GM06990 (cell line): ENCODE data around the gene CEACAM5.
A peak's percentile ranks its signal among the peaks of the same experiment; 100 is the strongest.

Source experiments
- DNase-seq: peaks from one replicate; pipeline ENCODE4 v3.0.0-alpha.2; 2011; ENCODE audit not compliant: insufficient read length; ENCODE audit errors: extremely low read depth
- H3K27me3 ChIP-seq: replicated peaks from 2 replicates; pipeline ENCODE4 v1.6.0; 2011; ENCODE audit warnings: low read length; ENCODE audit not compliant: control insufficient read depth, insufficient read depth
- H3K36me3 ChIP-seq: 2 replicates; pipeline ENCODE4 v1.5.1; 2011; ENCODE audit warnings: low read length; ENCODE audit not compliant: control insufficient read depth, insufficient read depth
- H3K4me3 ChIP-seq: replicated peaks from 2 replicates; pipeline ENCODE4 v1.5.1; 2011; ENCODE audit warnings: low read depth, mild to moderate bottlenecking, control low read depth, low read length
- TF ChIP-seq, protein P1 (sequence below): IDR thresholded peaks from 2 replicates; pipeline ENCODE4 v1.5.1; 2011; ENCODE audit warnings: low read length, control low read depth, mild to moderate bottlenecking, inconsistent platforms; ENCODE audit not compliant: insufficient read depth, poor library complexity, severe bottlenecking

The CEACAM5 gene

DNA sequence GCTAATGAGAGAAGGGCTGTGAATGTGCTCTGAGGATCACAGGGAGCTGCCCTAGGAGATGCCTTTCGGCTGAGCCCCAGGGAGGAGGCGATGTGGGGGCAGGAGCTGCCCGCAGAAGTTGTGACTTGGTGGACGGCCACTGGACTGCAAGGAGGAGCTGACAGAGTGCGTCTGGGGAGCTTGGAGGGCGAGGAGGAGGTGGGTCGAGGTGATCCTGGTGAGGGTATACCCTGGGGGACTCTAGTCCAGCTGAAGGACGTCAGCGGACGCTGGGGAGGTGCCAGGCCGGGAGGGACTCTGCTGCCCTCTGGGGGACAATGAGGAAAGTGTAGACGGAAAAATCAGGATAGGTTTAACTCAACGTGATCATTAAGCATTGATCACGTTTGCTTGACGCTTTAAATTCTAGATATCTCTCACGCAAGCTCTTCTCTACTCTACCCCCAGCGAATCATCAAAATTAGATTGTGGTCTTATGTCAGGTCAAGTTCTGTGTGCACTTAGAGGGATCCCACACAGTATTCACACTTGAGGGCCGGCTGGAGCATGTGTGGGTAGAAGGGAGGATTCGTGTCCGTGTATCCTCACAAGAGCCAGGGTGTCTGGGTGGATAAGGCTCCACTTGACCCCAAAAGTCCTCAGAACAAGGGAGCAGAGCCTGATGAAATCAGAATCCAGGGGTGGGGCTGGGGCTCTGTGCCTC, 17.0 kb upstream of the CEACAM5 start:
- H3K36me3 ChIP-seq: no peaks in the 10 kb centered on the region
- H3K4me3 ChIP-seq: no peak overlapping the region
- no peak for DNase-seq
- peaks cover 3% of the 10 kb centered on the region; the same call in 1 of the 2 replicates for H3K27me3 ChIP-seq
- TF ChIP-seq, protein P1, sequence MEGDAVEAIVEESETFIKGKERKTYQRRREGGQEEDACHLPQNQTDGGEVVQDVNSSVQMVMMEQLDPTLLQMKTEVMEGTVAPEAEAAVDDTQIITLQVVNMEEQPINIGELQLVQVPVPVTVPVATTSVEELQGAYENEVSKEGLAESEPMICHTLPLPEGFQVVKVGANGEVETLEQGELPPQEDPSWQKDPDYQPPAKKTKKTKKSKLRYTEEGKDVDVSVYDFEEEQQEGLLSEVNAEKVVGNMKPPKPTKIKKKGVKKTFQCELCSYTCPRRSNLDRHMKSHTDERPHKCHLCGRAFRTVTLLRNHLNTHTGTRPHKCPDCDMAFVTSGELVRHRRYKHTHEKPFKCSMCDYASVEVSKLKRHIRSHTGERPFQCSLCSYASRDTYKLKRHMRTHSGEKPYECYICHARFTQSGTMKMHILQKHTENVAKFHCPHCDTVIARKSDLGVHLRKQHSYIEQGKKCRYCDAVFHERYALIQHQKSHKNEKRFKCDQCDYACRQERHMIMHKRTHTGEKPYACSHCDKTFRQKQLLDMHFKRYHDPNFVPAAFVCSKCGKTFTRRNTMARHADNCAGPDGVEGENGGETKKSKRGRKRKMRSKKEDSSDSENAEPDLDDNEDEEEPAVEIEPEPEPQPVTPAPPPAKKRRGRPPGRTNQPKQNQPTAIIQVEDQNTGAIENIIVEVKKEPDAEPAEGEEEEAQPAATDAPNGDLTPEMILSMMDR: peak; percentile 84

DNA sequence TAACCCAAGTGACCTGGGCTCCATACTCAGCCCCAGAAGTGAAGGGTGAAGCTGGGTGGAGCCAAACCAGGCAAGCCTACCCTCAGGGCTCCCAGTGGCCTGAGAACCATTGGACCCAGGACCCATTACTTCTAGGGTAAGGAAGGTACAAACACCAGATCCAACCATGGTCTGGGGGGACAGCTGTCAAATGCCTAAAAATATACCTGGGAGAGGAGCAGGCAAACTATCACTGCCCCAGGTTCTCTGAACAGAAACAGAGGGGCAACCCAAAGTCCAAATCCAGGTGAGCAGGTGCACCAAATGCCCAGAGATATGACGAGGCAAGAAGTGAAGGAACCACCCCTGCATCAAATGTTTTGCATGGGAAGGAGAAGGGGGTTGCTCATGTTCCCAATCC, 14.2 kb upstream of the CEACAM5 start:
- TF ChIP-seq, protein P1: no peak
- DNase-seq: no peak

DNA sequence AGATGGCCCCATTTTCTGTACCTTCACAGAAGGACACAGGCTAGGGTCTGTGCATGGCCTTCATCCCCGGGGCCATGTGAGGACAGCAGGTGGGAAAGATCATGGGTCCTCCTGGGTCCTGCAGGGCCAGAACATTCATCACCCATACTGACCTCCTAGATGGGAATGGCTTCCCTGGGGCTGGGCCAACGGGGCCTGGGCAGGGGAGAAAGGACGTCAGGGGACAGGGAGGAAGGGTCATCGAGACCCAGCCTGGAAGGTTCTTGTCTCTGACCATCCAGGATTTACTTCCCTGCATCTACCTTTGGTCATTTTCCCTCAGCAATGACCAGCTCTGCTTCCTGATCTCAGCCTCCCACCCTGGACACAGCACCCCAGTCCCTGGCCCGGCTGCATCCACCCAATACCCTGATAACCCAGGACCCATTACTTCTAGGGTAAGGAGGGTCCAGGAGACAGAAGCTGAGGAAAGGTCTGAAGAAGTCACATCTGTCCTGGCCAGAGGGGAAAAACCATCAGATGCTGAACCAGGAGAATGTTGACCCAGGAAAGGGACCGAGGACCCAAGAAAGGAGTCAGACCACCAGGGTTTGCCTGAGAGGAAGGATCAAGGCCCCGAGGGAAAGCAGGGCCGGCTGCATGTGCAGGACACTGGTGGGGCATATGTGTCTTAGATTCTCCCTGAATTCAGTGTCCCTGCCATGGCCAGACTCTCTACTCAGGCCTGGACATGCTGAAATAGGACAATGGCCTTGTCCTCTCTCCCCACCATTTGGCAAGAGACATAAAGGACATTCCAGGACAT, 13.4 kb upstream of the CEACAM5 start:
- DNase-seq: no peak
- Histone ChIP-seq H3K4me3 (no peak overlapping the region), H3K27me3 (peaks cover 3% of the 10 kb centered on the region; the same call in 1 of the 2 replicates), H3K36me3 (no peaks in the 10 kb centered on the region)
- TF ChIP-seq, protein P1: no peak

More for the DNA sequence above, 14.2 kb upstream of the CEACAM5 start:
- H3K36me3 ChIP-seq: no peaks in the 10 kb centered on the region
- H3K27me3 ChIP-seq: peaks cover 3% of the 10 kb centered on the region; the same call in 1 of the 2 replicates
- H3K4me3 ChIP-seq: no peak overlapping the region

DNA sequence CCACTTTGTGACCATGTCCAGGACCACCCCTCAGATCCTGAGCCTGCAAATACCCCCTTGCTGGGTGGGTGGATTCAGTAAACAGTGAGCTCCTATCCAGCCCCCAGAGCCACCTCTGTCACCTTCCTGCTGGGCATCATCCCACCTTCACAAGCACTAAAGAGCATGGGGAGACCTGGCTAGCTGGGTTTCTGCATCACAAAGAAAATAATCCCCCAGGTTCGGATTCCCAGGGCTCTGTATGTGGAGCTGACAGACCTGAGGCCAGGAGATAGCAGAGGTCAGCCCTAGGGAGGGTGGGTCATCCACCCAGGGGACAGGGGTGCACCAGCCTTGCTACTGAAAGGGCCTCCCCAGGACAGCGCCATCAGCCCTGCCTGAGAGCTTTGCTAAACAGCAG, 12.7 kb upstream of the CEACAM5 start:
- Histone ChIP-seq H3K27me3 (peaks cover 3% of the 10 kb centered on the region; the same call in 1 of the 2 replicates), H3K4me3 (no peak overlapping the region), H3K36me3 (no peaks in the 10 kb centered on the region)
- TF ChIP-seq, protein P1: no peak
- no peak for DNase-seq

DNA sequence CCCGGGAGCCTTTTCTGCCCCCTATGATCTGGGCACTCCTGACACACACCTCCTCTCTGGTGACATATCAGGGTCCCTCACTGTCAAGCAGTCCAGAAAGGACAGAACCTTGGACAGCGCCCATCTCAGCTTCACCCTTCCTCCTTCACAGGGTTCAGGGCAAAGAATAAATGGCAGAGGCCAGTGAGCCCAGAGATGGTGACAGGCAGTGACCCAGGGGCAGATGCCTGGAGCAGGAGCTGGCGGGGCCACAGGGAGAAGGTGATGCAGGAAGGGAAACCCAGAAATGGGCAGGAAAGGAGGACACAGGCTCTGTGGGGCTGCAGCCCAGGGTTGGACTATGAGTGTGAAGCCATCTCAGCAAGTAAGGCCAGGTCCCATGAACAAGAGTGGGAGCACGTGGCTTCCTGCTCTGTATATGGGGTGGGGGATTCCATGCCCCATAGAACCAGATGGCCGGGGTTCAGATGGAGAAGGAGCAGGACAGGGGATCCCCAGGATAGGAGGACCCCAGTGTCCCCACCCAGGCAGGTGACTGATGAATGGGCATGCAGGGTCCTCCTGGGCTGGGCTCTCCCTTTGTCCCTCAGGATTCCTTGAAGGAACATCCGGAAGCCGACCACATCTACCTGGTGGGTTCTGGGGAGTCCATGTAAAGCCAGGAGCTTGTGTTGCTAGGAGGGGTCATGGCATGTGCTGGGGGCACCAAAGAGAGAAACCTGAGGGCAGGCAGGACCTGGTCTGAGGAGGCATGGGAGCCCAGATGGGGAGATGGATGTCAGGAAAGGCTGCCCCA, 11.8 kb upstream of the CEACAM5 start:
- H3K27me3 ChIP-seq: peaks cover 3% of the 10 kb centered on the region; the same call in 1 of the 2 replicates

More for the DNA sequence above, 11.8 kb upstream of the CEACAM5 start:
- TF ChIP-seq, protein P1: no peak
- no peak overlapping the region for H3K4me3 ChIP-seq
- H3K36me3 ChIP-seq: no peaks in the 10 kb centered on the region
- no peak for DNase-seq
